Measurements from ENCODE around the gene KRT4. TPM values are rescaled to one million over a fixed set of nuclear protein-coding genes. Genes with fewer than 3 reads are reported as not detected.
"Not testable (repeated sequence)": the region's sequence is repeated elsewhere in the genome, so short reads cannot be mapped to it uniquely, and the experiment has no call there.

Gene KRT4
- total and polyA plus RNA-seq, 7 donors: 0.12 to 1.7 (median 0.43) TPM; not detected in 3

DNA sequence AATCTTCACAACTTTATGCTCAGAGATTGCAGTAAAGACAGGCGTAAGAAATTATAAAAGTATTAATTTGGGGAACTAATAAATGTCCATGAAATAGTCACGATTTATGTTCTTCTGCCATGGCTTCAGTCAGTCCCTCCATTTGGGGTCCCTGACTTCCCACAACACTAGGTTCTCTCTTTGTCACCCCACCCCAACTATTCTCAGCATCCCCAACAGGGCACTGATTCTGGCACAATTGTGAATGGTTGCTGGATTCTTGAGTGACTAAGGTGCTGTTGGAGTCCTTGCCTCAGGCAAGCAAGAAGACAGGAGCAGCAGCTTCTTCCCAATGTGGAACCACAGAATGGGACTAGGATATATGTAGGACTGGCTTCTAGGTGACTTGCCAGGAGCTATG is 52.1 kb downstream of the KRT4 start:
- no peak for ATAC-seq
- Histone ChIP-seq H3K36me3 (ENCODE audit: insufficient read depth in 1 of 2, low read depth in 1 of 2) (no peaks in the 10 kb centered on the region), H3K9me3 (peaks cover 9% of the 10 kb centered on the region), H3K27ac (no peak overlapping the region), H3K4me1 (no peaks in the 10 kb centered on the region), H3K4me3 (no peak overlapping the region), H3K27me3 (ENCODE audit: insufficient read depth in 3 of 3, low read length in 2 of 3) (peaks cover 0 to 19% (median 0%) of the 10 kb centered on the region in 3 donors)
- 87 to 88% (median 88%) methylated on average over 2 of the region's 2 CpGs for WGBS, 3 donors
- TF ChIP-seq CTCF (IDR thresholded peaks at IDR 0.05): no peak
- DNase-seq: no peak
- intact Hi-C loops (cut with DNase I): no loop called here

DNA sequence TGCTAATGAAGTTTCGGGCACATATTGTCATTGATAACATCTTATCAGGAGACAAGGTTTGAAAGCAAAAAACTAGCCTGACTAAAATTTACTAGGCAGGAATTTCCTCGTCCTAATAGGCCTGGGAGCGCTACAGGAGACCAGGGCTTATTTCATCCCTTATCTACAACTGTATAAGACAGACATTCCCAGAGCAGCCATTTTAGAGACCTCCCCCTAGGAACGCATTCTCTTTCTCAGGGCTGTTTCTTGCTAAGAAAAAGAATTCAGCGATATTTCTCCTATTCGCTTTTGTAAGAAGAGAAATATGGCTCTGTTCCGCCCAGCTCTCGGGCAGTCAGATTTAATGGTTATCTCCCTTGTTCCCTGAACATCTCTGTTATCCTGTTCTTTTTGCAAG is 52.7 kb downstream of the KRT4 start:
- intact Hi-C loops (cut with DNase I); H3K4me1 ChIP-seq; DNase-seq; H3K4me3 ChIP-seq; H3K9me3 ChIP-seq; H3K36me3 ChIP-seq (ENCODE audit: insufficient read depth in 1 of 2, low read depth in 1 of 2); ATAC-seq; H3K27ac ChIP-seq: not testable (repeated sequence)
- peaks cover 0 to 23% (median 3%) of the 10 kb centered on the region in 3 donors for H3K27me3 ChIP-seq (ENCODE audit: insufficient read depth in 3 of 3, low read length in 2 of 3)
- 87 to 89% (median 89%) methylated on average over 8 of the region's 8 CpGs for WGBS, 3 donors

DNA sequence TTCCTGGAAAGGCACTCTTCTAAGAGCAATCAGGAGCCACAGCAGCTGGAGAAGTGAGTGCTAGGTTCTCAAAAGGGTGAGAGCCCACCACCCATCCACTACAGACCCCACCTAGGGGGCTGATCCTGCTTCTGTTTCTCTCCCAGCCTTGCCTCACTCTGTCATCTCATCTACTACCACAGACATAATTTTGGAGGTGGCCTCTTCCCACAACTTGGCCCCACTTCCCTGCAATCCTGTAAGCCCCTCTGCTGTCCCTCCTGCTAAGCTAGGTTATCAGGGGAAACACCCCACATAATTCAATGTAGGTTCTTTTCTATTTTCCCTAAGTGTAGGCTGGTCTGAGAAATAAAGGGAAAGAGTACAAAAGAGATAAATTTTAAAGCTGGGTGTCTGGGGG is 53.3 kb downstream of the KRT4 start:
- peaks cover 9% of the 10 kb centered on the region for H3K9me3 ChIP-seq
- peaks cover 0 to 27% (median 5%) of the 10 kb centered on the region in 3 donors for H3K27me3 ChIP-seq (ENCODE audit: insufficient read depth in 3 of 3, low read length in 2 of 3)
- no peaks in the 10 kb centered on the region for H3K4me1 ChIP-seq
- DNase-seq (no peak), ATAC-seq (no peak)
- no peak for TF ChIP-seq CTCF (IDR thresholded peaks at IDR 0.05)
- intact Hi-C loops (cut with DNase I): no loop called here
- H3K36me3 ChIP-seq (ENCODE audit: insufficient read depth in 1 of 2, low read depth in 1 of 2): no peaks in the 10 kb centered on the region
- no peak overlapping the region for H3K27ac ChIP-seq
- H3K4me3 ChIP-seq: no peak overlapping the region

GRCh38 chr12:52759695-52760094 is 54.2 kb downstream of the KRT4 start:
- no peak overlapping the region for H3K27ac ChIP-seq
- H3K27me3 ChIP-seq (ENCODE audit: insufficient read depth in 3 of 3, low read length in 2 of 3): peaks cover 0 to 27% (median 7%) of the 10 kb centered on the region in 3 donors
- ATAC-seq: no peak

GRCh38 chr12:52759218-52759617 is 54.7 kb downstream of the KRT4 start:
- peaks cover 9% of the 10 kb centered on the region for H3K9me3 ChIP-seq
- no peak for ATAC-seq
- no peaks in the 10 kb centered on the region for H3K4me1 ChIP-seq
- DNase-seq: no peak
- intact Hi-C loops (cut with DNase I): no loop called here
- peaks cover 0 to 31% (median 7%) of the 10 kb centered on the region in 3 donors for H3K27me3 ChIP-seq (ENCODE audit: insufficient read depth in 3 of 3, low read length in 2 of 3)
- no peak for TF ChIP-seq CTCF (IDR thresholded peaks at IDR 0.05)
- no peaks in the 10 kb centered on the region for H3K36me3 ChIP-seq (ENCODE audit: insufficient read depth in 1 of 2, low read depth in 1 of 2)
- WGBS, 3 donors: 44 to 52% (median 50%) methylated on average over 2 of the region's 2 CpGs
- no peak overlapping the region for H3K4me3 ChIP-seq
- H3K27ac ChIP-seq: no peak overlapping the region

More at GRCh38 chr12:52759695-52760094, 54.2 kb downstream of the KRT4 start:
- no peak overlapping the region for H3K4me3 ChIP-seq
- no peaks in the 10 kb centered on the region for H3K36me3 ChIP-seq (ENCODE audit: insufficient read depth in 1 of 2, low read depth in 1 of 2)
- WGBS, 3 donors: 51 to 62% (median 59%) methylated on average over 2 of the region's 2 CpGs
- no peak for DNase-seq
- no peaks in the 10 kb centered on the region for H3K4me1 ChIP-seq
- H3K9me3 ChIP-seq: peaks cover 9% of the 10 kb centered on the region
- TF ChIP-seq CTCF (IDR thresholded peaks at IDR 0.05): no peak
- intact Hi-C loops (cut with DNase I): no loop called here

Data from psoas muscle (tissue), 8 donors.